Heart left ventricle (tissue), 13 donors: ENCODE data around the gene DDTL.
"Not testable (repeated sequence)": the region's sequence is repeated elsewhere in the genome, so short reads cannot be mapped to it uniquely, and the experiment has no call there.

Experiments used
- POLR2A ChIP-seq, 2 donors: fragments of 450-650 bp; IDR thresholded peaks; one replicate each; pipeline ENCODE4 v1.6.1; 2017; ENCODE audit warnings: antibody characterized with exemption in 2 of 2, mild to moderate bottlenecking in 2 of 2, moderate library complexity in 2 of 2
- TF ChIP-seq, protein P1 (sequence below), 12 donors: fragments of 200-600 bp; sonication (generic) in 4 of 12; IDR thresholded peaks; one replicate each; pipeline versions ENCODE4 v1.5.0 to v1.8.0; 2018 to 2022; ENCODE audit warnings: antibody characterized with exemption in 12 of 12, mild to moderate bottlenecking in 5 of 12
- donor health status: ischemic (EF 13 %, LVEDD 7.1; RV severe dilation, severe dysfunction).
- donor health status: DM: no; HTN: yes; CAD: no.
- donor health status: DM: no; HTN: no; CAD: no.
- donor health status: ischemic (EF 25% LVEDD 6.9; RV normal size, moderate dysfunction).
- donor health status: ischemic (EF 25% LVEDD 5.7; RV mildly dilated, moderate dysfunction).
- donor health status: ischemic (EF 35%, LVEDD 5.7; RV mildly dilated, moderate dysfunction).
- donor health status: nonischemic (EF 11% LVEDD 7.7; RV severe dilation, severe dysfunction).
- donor health status: DM: yes; HTN: yes; CAD: no.
- donor health status: PGD.
- donor health status: ischemic (EF 29% LVEDD 5.4; RV normal size, mild dysfunction).
- donor health status: nonischemic (EF 23%, LVEDD 6.1; RV moderate dilation, normal function).

DNA sequence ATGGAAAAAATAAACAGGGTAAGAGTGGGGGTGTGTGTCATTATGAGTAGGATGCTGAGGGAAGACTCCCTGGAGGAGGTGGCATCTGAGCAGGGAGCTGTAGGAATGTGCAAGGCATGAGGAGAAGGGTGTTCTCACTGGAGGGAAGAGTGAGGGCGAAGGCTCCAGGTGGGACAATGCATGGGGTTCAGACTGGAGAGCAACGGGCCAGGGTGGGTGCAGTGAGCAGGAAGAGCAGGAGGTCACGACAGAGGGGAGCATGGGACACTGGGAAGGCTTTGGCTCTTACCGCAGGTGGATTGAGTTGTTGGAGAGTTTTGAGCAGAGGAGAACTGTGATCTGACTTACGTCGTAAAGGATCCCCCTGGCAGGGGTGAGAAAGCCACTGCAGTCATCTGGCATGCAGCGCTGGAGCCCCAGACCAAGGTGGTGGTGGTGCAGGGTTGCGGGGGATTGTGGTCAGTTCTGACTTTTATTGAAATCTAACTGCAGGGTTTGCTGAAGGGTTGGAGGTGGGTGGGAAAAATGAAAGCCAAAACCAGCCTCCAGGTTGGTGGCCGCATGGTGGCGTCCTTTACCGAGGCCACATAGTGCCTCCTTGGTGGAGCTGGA lies 13.8 kb upstream of the DDTL start:
- TF ChIP-seq, protein P1, sequence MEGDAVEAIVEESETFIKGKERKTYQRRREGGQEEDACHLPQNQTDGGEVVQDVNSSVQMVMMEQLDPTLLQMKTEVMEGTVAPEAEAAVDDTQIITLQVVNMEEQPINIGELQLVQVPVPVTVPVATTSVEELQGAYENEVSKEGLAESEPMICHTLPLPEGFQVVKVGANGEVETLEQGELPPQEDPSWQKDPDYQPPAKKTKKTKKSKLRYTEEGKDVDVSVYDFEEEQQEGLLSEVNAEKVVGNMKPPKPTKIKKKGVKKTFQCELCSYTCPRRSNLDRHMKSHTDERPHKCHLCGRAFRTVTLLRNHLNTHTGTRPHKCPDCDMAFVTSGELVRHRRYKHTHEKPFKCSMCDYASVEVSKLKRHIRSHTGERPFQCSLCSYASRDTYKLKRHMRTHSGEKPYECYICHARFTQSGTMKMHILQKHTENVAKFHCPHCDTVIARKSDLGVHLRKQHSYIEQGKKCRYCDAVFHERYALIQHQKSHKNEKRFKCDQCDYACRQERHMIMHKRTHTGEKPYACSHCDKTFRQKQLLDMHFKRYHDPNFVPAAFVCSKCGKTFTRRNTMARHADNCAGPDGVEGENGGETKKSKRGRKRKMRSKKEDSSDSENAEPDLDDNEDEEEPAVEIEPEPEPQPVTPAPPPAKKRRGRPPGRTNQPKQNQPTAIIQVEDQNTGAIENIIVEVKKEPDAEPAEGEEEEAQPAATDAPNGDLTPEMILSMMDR (IDR thresholded peaks at IDR 0.05), result not testable (repeated sequence)
- not testable (repeated sequence) for TF ChIP-seq POLR2A (IDR thresholded peaks at IDR 0.05)
